PC-9 (cell line): ENCODE data around the gene PDE11A. TPM values are rescaled to one million over a fixed set of nuclear protein-coding genes. Genes with fewer than 3 reads are reported as not detected.

Experiments used
- BruUV-seq: library from RNA; stranded (reverse); fragments of 400-500 nt; replicated peaks from 2 replicates; lab custom pipeline; 2021; lab: Mats Ljungman, UMichigan
- CTCF ChIA-PET: fragments of 300-600 bp; sonication (Branson Sonifier 250); formaldehyde crosslinking; loops from one replicate; lab custom pipeline; 2022; ENCODE audit warnings: antibody characterized with exemption; lab: Charles Lee
- POLR2A ChIA-PET: fragments of 300-600 bp; sonication (Branson Sonifier 250); formaldehyde crosslinking; loops from one replicate; lab custom pipeline; 2022; ENCODE audit warnings: antibody characterized with exemption; ENCODE audit not compliant: unreplicated experiment; lab: Charles Lee
- DNase-seq, 2 experiments: peaks; one replicate each; pipeline versions ENCODE4 v3.0.0 to v3.0.0-alpha.2; 2015 to 2022; ENCODE audit warnings: mixed read lengths in 1 of 2
- H2AFZ ChIP-seq: fragments of 200-600 bp; sonication (generic); 2 replicates; pipeline ENCODE4 v1.8.1; 2017; ENCODE audit warnings: antibody characterized with exemption
- H3F3A ChIP-seq: fragments of 200-600 bp; sonication (generic); 2 replicates; pipeline ENCODE4 v1.8.1; 2017; ENCODE audit warnings: antibody characterized with exemption, mild to moderate bottlenecking, low read depth; ENCODE audit not compliant: insufficient read depth
- H3K27ac ChIP-seq: fragments of 200-600 bp; sonication (generic); 2 replicates; pipeline ENCODE4 v1.6.1; 2016; ENCODE audit warnings: mixed run types
- H3K27me3 ChIP-seq: fragments of 200-600 bp; sonication (generic); 2 replicates; pipeline ENCODE4 v1.6.1; 2016; ENCODE audit warnings: low read depth, mixed run types; ENCODE audit not compliant: insufficient read depth
- H3K36me3 ChIP-seq: fragments of 200-600 bp; sonication (generic); 2 replicates; pipeline ENCODE4 v1.6.1; 2016; ENCODE audit warnings: low read depth, mixed run types
- H3K4me1 ChIP-seq: fragments of 200-600 bp; sonication (generic); replicated peaks from 2 replicates; pipeline ENCODE4 v1.6.1; 2016; ENCODE audit warnings: mixed run types; ENCODE audit not compliant: insufficient read depth
- H3K4me2 ChIP-seq: fragments of 200-600 bp; sonication (generic); 2 replicates; pipeline ENCODE4 v1.6.1; 2017; ENCODE audit warnings: mixed run types
- H3K4me3 ChIP-seq: fragments of 200-600 bp; sonication (generic); 2 replicates; pipeline ENCODE4 v1.6.1; 2016; ENCODE audit warnings: mixed run types
- H3K79me2 ChIP-seq: fragments of 200-600 bp; sonication (generic); 2 replicates; pipeline ENCODE4 v1.6.1; 2017; ENCODE audit warnings: low read depth, mixed run types
- H3K9me2 ChIP-seq: fragments of 200-600 bp; sonication (generic); 2 replicates; pipeline ENCODE4 v1.8.1; 2017; ENCODE audit warnings: mild to moderate bottlenecking; ENCODE audit not compliant: insufficient read depth
- H3K9me3 ChIP-seq: fragments of 200-600 bp; sonication (generic); 2 replicates; pipeline ENCODE4 v1.8.1; 2016; ENCODE audit warnings: low read depth; ENCODE audit not compliant: insufficient read depth
- H4K20me1 ChIP-seq: fragments of 200-600 bp; sonication (generic); 2 replicates; pipeline ENCODE4 v1.8.1; 2017; ENCODE audit not compliant: insufficient read depth
- EZH2 ChIP-seq: fragments of 200-600 bp; sonication (generic); IDR thresholded peaks from 2 replicates; pipeline ENCODE4 v1.8.0; 2017; ENCODE audit warnings: antibody characterized with exemption, low read depth
- intact Hi-C: fragments of 100-400 bp; cut with micrococcal nuclease; formaldehyde crosslinking; loops from one replicate; pipeline ENCODE4 v1.10.0; 2022; ENCODE audit not compliant: unreplicated experiment
- total RNA-seq: library from RNA; stranded (reverse); gene quantifications from 2 replicates; pipeline ENCODE4 v1.2.3, GENCODE V29; 2021
- TF ChIP-seq, protein P1 (sequence below): fragments of 200-600 bp; sonication (generic); conservative IDR thresholded peaks from 2 replicates; pipeline ENCODE4 v1.6.1; 2017; ENCODE audit warnings: mixed run types, antibody characterized with exemption, mild to moderate bottlenecking, moderate library complexity

Gene PDE11A
- total RNA-seq, 1 experiment from 2014 or later, result 1.4 TPM

- ChIA-PET POLR2A (interaction anchor here (0.6 kb wide), 1 partner anchor 66 kb away, joined by 5 read pairs; no protein-coding TSS in a partner anchor), CTCF (interaction anchor here (0.7 kb wide), 1 partner anchor 182 kb away, joined by 3 read pairs; no protein-coding TSS in a partner anchor)
Observed at GRCh38 chr2:177923323-177923722, 149.3 kb downstream of the PDE11A start.

GRCh38 chr2:177921726-177922125 is 150.9 kb downstream of the PDE11A start:
- intact Hi-C loops, result no loop called here
- Histone ChIP-seq H3K9me2 (peaks cover 11% of the 10 kb centered on the region), H4K20me1 (no peaks in the 10 kb centered on the region), H2AFZ (0 out of 2 replicates have a peak overlapping the region, but pooled peaks have one; percentile 7), H3K27me3 (no peaks in the 10 kb centered on the region), H3K27ac (no peak overlapping the region), H3K4me3 (no peak overlapping the region), H3K36me3 (no peaks in the 10 kb centered on the region), H3F3A (no peaks in the 10 kb centered on the region), H3K4me1 (no peaks in the 10 kb centered on the region), H3K9me3 (no peaks in the 10 kb centered on the region), H3K79me2 (no peaks in the 10 kb centered on the region), H3K4me2 (no peak overlapping the region)
- no peak for DNase-seq
- POLR2A ChIA-PET, result no interaction called here
- TF ChIP-seq, protein P1, sequence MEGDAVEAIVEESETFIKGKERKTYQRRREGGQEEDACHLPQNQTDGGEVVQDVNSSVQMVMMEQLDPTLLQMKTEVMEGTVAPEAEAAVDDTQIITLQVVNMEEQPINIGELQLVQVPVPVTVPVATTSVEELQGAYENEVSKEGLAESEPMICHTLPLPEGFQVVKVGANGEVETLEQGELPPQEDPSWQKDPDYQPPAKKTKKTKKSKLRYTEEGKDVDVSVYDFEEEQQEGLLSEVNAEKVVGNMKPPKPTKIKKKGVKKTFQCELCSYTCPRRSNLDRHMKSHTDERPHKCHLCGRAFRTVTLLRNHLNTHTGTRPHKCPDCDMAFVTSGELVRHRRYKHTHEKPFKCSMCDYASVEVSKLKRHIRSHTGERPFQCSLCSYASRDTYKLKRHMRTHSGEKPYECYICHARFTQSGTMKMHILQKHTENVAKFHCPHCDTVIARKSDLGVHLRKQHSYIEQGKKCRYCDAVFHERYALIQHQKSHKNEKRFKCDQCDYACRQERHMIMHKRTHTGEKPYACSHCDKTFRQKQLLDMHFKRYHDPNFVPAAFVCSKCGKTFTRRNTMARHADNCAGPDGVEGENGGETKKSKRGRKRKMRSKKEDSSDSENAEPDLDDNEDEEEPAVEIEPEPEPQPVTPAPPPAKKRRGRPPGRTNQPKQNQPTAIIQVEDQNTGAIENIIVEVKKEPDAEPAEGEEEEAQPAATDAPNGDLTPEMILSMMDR, result no peak
- BruUV-seq, result no TSS peak
- CTCF ChIA-PET, result no interaction called here

More at GRCh38 chr2:177923323-177923722, 149.3 kb downstream of the PDE11A start:
- TF ChIP-seq, protein P1, result no peak
- TF ChIP-seq EZH2, result no peak
- H3K79me2 ChIP-seq, result no peaks in the 10 kb centered on the region
- intact Hi-C loops, result no loop called here
- H3K4me3 ChIP-seq, result no peak overlapping the region
- H2AFZ ChIP-seq, result no peak overlapping the region
- no peaks in the 10 kb centered on the region for H3K4me1 ChIP-seq
- no peak overlapping the region for H3K4me2 ChIP-seq
- no TSS peak for BruUV-seq
- no peaks in the 10 kb centered on the region for H3F3A ChIP-seq
- no peaks in the 10 kb centered on the region for H4K20me1 ChIP-seq
- DNase-seq, result no peak
- peaks cover 11% of the 10 kb centered on the region for H3K9me2 ChIP-seq
- no peak overlapping the region for H3K27ac ChIP-seq
- H3K36me3 ChIP-seq, result no peaks in the 10 kb centered on the region
- no peaks in the 10 kb centered on the region for H3K27me3 ChIP-seq
- no peaks in the 10 kb centered on the region for H3K9me3 ChIP-seq

DNA sequence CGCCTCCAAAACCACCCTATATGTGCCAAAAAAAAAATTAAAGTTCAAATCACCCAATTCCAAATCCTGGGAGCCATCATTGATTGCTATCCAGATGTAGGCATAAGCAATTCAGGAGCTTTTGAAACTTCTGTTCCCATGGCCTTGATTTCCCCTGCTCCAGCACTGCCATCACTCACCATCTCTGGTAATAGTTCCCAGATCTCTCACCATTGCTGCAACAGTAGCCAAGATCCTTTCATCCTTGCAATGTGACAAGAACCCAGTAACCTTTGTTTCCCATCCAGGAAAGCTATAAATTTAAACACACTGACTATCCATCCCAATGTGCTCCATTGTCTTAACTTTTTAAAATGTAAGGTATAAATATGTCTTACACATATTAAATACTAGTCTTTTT is 155.4 kb downstream of the PDE11A start:
- no peak overlapping the region for H3K4me2 ChIP-seq
- BruUV-seq, result no TSS peak
- no peak for TF ChIP-seq EZH2
- TF ChIP-seq, protein P1, result no peak
- no peaks in the 10 kb centered on the region for H3K27me3 ChIP-seq
- H3K27ac ChIP-seq, result no peak overlapping the region
- ChIA-PET CTCF (no interaction called here), POLR2A (no interaction called here)
- no peaks in the 10 kb centered on the region for H3K4me1 ChIP-seq
- no peak overlapping the region for H2AFZ ChIP-seq
- intact Hi-C loops, result no loop called here
- DNase-seq, result no peak
- no peak overlapping the region for H3K4me3 ChIP-seq
- no peaks in the 10 kb centered on the region for H3F3A ChIP-seq
- peaks cover 3% of the 10 kb centered on the region; the same call in 1 of the 2 replicates for H3K9me2 ChIP-seq
- H3K36me3 ChIP-seq, result no peaks in the 10 kb centered on the region
- H3K79me2 ChIP-seq, result no peaks in the 10 kb centered on the region
- no peaks in the 10 kb centered on the region for H4K20me1 ChIP-seq
- no peaks in the 10 kb centered on the region for H3K9me3 ChIP-seq
